Measurements from ENCODE around the gene WWOX.

DNA sequence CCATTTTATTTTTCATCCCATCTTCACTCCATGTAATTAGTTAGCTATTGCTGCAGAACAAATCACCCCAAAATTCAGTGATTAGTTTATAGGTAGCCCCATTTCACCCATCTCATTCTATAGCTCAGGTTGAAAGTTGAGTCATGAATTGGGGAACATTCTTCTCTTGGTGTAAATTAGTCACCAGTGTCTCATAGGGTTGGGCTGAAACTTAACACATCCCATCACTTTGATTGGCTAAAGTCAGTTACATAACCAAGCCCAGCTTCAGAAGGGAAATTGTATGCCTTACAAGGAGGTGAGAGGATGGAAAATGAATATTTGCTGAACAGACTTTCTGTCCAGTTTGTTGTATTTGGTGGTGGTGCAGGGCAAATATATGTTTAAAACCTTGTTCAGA, 477.5 kb downstream of the WWOX start:
- TF ChIP-seq POLR2AphosphoS5 (IDR thresholded peaks at IDR 0.05; ENCODE audit: borderline replicate concordance, low read depth, low read length) = no peak
- no peak for TF ChIP-seq EZH2 (IDR thresholded peaks at IDR 0.05)
- no peak for TF ChIP-seq FOXP2 (optimal IDR thresholded peaks at IDR 0.05; ENCODE audit: control extremely low read depth, extremely low read length, insufficient read depth)

Measured in SK-N-MC (cell line).